K562 (cell line): ENCODE data around the gene NAGPA. TPM values are rescaled to one million over a fixed set of nuclear protein-coding genes. Genes with fewer than 3 reads are reported as not detected.

Experiments used
- ATAC-seq: fragments of 200-7000 bp; cut with Tn5 transposase; 3 replicates; pipeline ENCODE4 v1.9.1; 2020; ENCODE audit warnings: moderate library complexity
- BruUV-seq: library from RNA; stranded (reverse); fragments of 400-500 nt; replicated peaks from 2 replicates; lab custom pipeline; 2021; lab: Mats Ljungman, UMichigan
- CTCF ChIA-PET: fragments of 300-600 bp; formaldehyde crosslinking; extraction: SDS; loops from one replicate; lab custom pipeline; 2021; ENCODE audit warnings: low intra/inter-chr PET ratio; lab: Yijun Ruan, JAX
- POLR2A ChIA-PET: fragments of 300-600, 350-650 bp; sonication (Branson Sonifier 250); formaldehyde crosslinking; extraction: SDS; loops from one replicate; lab custom pipeline; 2021; ENCODE audit warnings: antibody characterized with exemption, inconsistent platforms; lab: Yijun Ruan, JAX
- DNase-seq, 4 experiments: peaks; one replicate each; pipeline versions ENCODE4 v3.0.0 to v3.0.0-alpha.2; 2011 to 2018; ENCODE audit warnings: low spot score in 3 of 4, mixed read lengths in 3 of 4; ENCODE audit errors: extremely low read depth in 1 of 4
- FAIRE-seq: peaks from 2 replicates; lab custom pipeline; 2011; peaks lifted over from hg19 to GRCh38; lab: Jason Lieb, UNC
- H2AFZ ChIP-seq: 2 replicates; pipeline ENCODE4 v1.6.0; 2011; ENCODE audit warnings: low read depth, low read length, control low read depth, inconsistent platforms
- H3K27ac ChIP-seq: fragments of 200-600 bp; 3 replicates; pipeline ENCODE4 v1.8.0; 2011; ENCODE audit warnings: low read depth, mild to moderate bottlenecking, control low read depth, inconsistent platforms, low read length, moderate library complexity, mixed read lengths; ENCODE audit errors: extremely low read depth
- H3K27me3 ChIP-seq, 2 experiments: fragments of 300-600 bp in 1 of 2; 2 replicates in 1 of 2; 3 replicates in 1 of 2; pipeline versions ENCODE4 v1.6.0 to v1.8.0; 2011; ENCODE audit warnings: inconsistent platforms in 2 of 2, low read length in 2 of 2, mild to moderate bottlenecking in 1 of 2, mixed read lengths in 1 of 2, moderate library complexity in 1 of 2; ENCODE audit not compliant: control insufficient read depth in 2 of 2, insufficient read depth in 2 of 2
- H3K36me3 ChIP-seq: fragments of 300-600 bp; 3 replicates; pipeline ENCODE4 v1.8.0; 2011; ENCODE audit warnings: mild to moderate bottlenecking, low read length, inconsistent platforms; ENCODE audit not compliant: control insufficient read depth, insufficient read depth
- H3K4me1 ChIP-seq, 2 experiments: fragments of 200-600 bp in 1 of 2; replicated peaks in 1 of 2; 2 replicates in 1 of 2; 3 replicates in 1 of 2; pipeline versions ENCODE4 v1.5.1 to v1.8.0; 2011; ENCODE audit warnings: inconsistent platforms in 2 of 2, low read length in 2 of 2, mild to moderate bottlenecking in 1 of 2, mixed read lengths in 1 of 2, moderate library complexity in 1 of 2; ENCODE audit not compliant: control insufficient read depth in 2 of 2, insufficient read depth in 2 of 2
- H3K4me2 ChIP-seq: 2 replicates; pipeline ENCODE4 v1.6.1; 2011; ENCODE audit warnings: low read length, control low read depth, inconsistent platforms, mixed read lengths; ENCODE audit not compliant: insufficient read depth
- H3K4me3 ChIP-seq: fragments of 200-600 bp; sonication (generic), shearing (Covaris generic); 2 replicates; pipeline ENCODE4 v1.5.1; 2016; ENCODE audit warnings: control low read depth, inconsistent platforms
- H3K79me2 ChIP-seq: fragments of 200-600 bp; 3 replicates; pipeline ENCODE4 v1.8.0; 2011; ENCODE audit warnings: low read length, inconsistent platforms; ENCODE audit not compliant: control insufficient read depth, insufficient read depth
- H3K9ac ChIP-seq, 2 experiments: 2 replicates each; pipeline versions ENCODE4 v1.6.0 to v1.6.1; 2011; ENCODE audit warnings: low read depth in 2 of 2, low read length in 2 of 2, control low read depth in 1 of 2, inconsistent platforms in 1 of 2, mild to moderate bottlenecking in 1 of 2, mixed read lengths in 1 of 2; ENCODE audit not compliant: insufficient read depth in 1 of 2
- H3K9me1 ChIP-seq: one replicate; pipeline ENCODE4 v1.6.0; 2011; ENCODE audit warnings: inconsistent platforms, mild to moderate bottlenecking, low read length, moderate library complexity; ENCODE audit not compliant: control insufficient read depth, insufficient read depth
- H3K9me3 ChIP-seq: replicated peaks from 2 replicates; pipeline ENCODE4 v1.5.1; 2011; ENCODE audit warnings: low read depth, low read length, inconsistent platforms; ENCODE audit not compliant: control insufficient read depth, insufficient read depth
- H4K20me1 ChIP-seq: replicated peaks from 2 replicates; pipeline ENCODE4 v1.6.1; 2011; ENCODE audit warnings: low read length, inconsistent platforms, mixed read lengths; ENCODE audit not compliant: control insufficient read depth, insufficient read depth
- BDP1 ChIP-seq: IDR thresholded peaks from 3 replicates; pipeline ENCODE4 v1.6.1; 2011; ENCODE audit not compliant: insufficient read length, insufficient read depth
- CSDE1 ChIP-seq, 2 experiments: fragments of 450-650 bp; IDR thresholded peaks; 2 replicates each; pipeline ENCODE4 v1.6.1; 2016; ENCODE audit warnings: mild to moderate bottlenecking in 1 of 2
- GABPA ChIP-seq: fragments of 200-800 bp; sonication (Bioruptor generic); conservative IDR thresholded peaks from 2 replicates; pipeline ENCODE4 v1.6.1; 2016; ENCODE audit warnings: low read depth, missing genetic modification characterization, missing compliant biosample characterization
- MCM3 ChIP-seq: fragments of 450-650 bp; IDR thresholded peaks from 2 replicates; pipeline ENCODE4 v1.6.1; 2016
- SAFB2 ChIP-seq: fragments of 200-400 bp; formaldehyde crosslinking; IDR thresholded peaks from 2 replicates; pipeline ENCODE4 v1.6.1; 2018; ENCODE audit warnings: borderline replicate concordance, low read length, low read depth, moderate library complexity; ENCODE audit not compliant: severe bottlenecking
- SOX6 ChIP-seq: fragments of 450-650 bp; IDR thresholded peaks from 2 replicates; pipeline ENCODE4 v1.6.1; 2014; ENCODE audit warnings: mild to moderate bottlenecking
- SRSF7 ChIP-seq: fragments of 200-400 bp; formaldehyde crosslinking; optimal IDR thresholded peaks from 2 replicates; pipeline ENCODE3; 2017; ENCODE audit warnings: mild to moderate bottlenecking, low read depth, low read length
- ZKSCAN1 ChIP-seq: fragments of 150-350 bp; IDR thresholded peaks from 2 replicates; pipeline ENCODE4 v1.6.1; 2016; ENCODE audit warnings: low read depth, low read length
- ZKSCAN8 ChIP-seq: fragments of 200-800 bp; sonication (Bioruptor generic); IDR thresholded peaks from 2 replicates; pipeline ENCODE4 v1.6.1; 2016; ENCODE audit warnings: missing genetic modification characterization, missing compliant biosample characterization
- ZNF124 ChIP-seq: sonication (generic); formaldehyde crosslinking; IDR thresholded peaks from 2 replicates; pipeline ENCODE4 v1.8.1; 2022; ENCODE audit warnings: missing genetic modification reagents
- WGBS: fragments of 100-300 bp; shearing (Covaris generic); methylation state at CpG from one replicate; pipeline ENCODE4 v1.1.6; 2016; ENCODE audit warnings: low coverage, mixed read lengths; ENCODE audit not compliant: insufficient coverage; ENCODE audit errors: missing lambda C conversion rate; 5-methylcytosine and 5-hydroxymethylcytosine counted together
- in situ Hi-C: fragments of 300-500 bp; cut with MboI; formaldehyde crosslinking; loops from 4 replicates; pipeline ENCODE4 v1.15.0; 2018; ENCODE audit warnings: inconsistent platforms, mixed read lengths
- intact Hi-C: fragments of 100-400 bp; cut with micrococcal nuclease; formaldehyde crosslinking; loops from 2 replicates; pipeline ENCODE4 v1.14.2; 2022
- polyA plus RNA-seq, 8 experiments: library from polyadenylated mRNA; depleted of rRNA in 4 of 8; stranded (reverse) in 5 of 8; unstranded in 3 of 8; fragments of >200 nt; fragmentation: Nextera tagmentation in 2 of 8; fragmentation: Illumina TruSeq in 1 of 8; extraction: Ambion mirVana in 2 of 8; extraction: Trizol in 1 of 8; gene quantifications; 2 replicates each; pipeline versions ENCODE4 v1.2.1 to v1.2.3, GENCODE V29; 2011 to 2014; ENCODE audit warnings: inconsistent platforms in 1 of 8, missing spikeins in 1 of 8
- total RNA-seq, 7 experiments: library from RNA; depleted of rRNA in 6 of 7; stranded (reverse); fragments of >200 nt in 6 of 7; fragmentation: Illumina TruSeq in 2 of 7; extraction: Trizol in 2 of 7; gene quantifications; 2 replicates each; pipeline versions ENCODE4 v1.2.1 to v1.2.3, GENCODE V29; 2011 to 2021; ENCODE audit warnings: low replicate concordance in 1 of 7

NAGPA gene
- total and polyA plus RNA-seq, 9 of the 15 experiments (the other 6 are each of a cell fraction or from before 2014, with no cell fraction given): 0.15 to 12.7 (median 4.6) TPM

- H3K79me2 ChIP-seq: no peaks in the 10 kb centered on the region
- CTCF ChIA-PET: no interaction called here
- FAIRE-seq: no peak
- no peak overlapping the region for H2AFZ ChIP-seq
- H3K9me1 ChIP-seq: no peaks in the 10 kb centered on the region
- peaks cover 0 to 9% of the 10 kb centered on the region in 2 experiments; a peak in 1 of 5 replicates for H3K4me1 ChIP-seq
- no peak overlapping the region for H3K4me2 ChIP-seq
- no peaks in the 10 kb centered on the region for H3K36me3 ChIP-seq
- TF ChIP-seq BDP1: no peak
- TF ChIP-seq SRSF7: no peak
- TF ChIP-seq SOX6: no peak
- no peak for TF ChIP-seq ZKSCAN8
- TF ChIP-seq ZNF124: no peak
- no peak for TF ChIP-seq SAFB2
- no peak for TF ChIP-seq GABPA (tag)
- TF ChIP-seq ZKSCAN1: no peak
- no peak for TF ChIP-seq MCM3
- TF ChIP-seq CSDE1 (IDR thresholded peaks at IDR 0.05): no peak
- ATAC-seq: no peak
- WGBS: 4% methylated on average over 6 of the region's 6 CpGs
- H3K27me3 ChIP-seq: peaks cover 8 to 40% of the 10 kb centered on the region in 2 experiments; a peak in 4 of 5 replicates
- H4K20me1 ChIP-seq: no peaks in the 10 kb centered on the region
- H3K27ac ChIP-seq: no peak overlapping the region
- no TSS peak for BruUV-seq
- in situ Hi-C loops (no loop called here), intact Hi-C loops (no loop called here)
- no peak overlapping the region for H3K9ac ChIP-seq
- no peaks in the 10 kb centered on the region for H3K9me3 ChIP-seq
- POLR2A ChIA-PET: no interaction called here
- DNase-seq: no peak
- no peak overlapping the region for H3K4me3 ChIP-seq
Observed at GRCh38 chr16:5022521-5022920, 11.2 kb downstream of the NAGPA start.
